GM19455 (cell line): ENCODE measurements around the gene MICU1.
"Not testable (repeated sequence)": the region's sequence is repeated elsewhere in the genome, so short reads cannot be mapped to it uniquely, and the experiment has no call there.

Experiments used
- ATAC-seq: cut with Tn5 transposase; IDR thresholded peaks from one replicate; pipeline ENCODE4 v1.9.1; 2021; ENCODE audit not compliant: unreplicated experiment

MICU1 gene

DNA sequence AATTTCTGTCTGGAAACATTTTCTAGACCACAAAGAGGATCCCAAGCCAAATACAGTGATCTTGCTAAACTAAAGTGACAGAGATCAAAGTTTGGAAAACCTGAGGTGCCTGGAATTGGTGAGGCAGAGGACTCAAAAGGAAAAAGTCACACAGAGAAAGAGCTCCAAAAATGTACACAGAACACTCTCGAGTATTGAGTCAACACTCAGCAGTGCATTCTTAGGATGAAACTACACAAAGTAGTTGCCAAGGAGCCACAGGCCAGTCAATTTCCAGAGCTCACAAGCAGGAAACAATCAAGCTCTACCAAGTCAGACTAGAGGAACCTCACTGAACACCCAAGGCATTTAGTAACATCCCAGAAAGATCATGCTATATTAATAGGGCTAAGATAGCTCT lies 61.3 kb downstream of the MICU1 start:
- ATAC-seq: no peak

DNA sequence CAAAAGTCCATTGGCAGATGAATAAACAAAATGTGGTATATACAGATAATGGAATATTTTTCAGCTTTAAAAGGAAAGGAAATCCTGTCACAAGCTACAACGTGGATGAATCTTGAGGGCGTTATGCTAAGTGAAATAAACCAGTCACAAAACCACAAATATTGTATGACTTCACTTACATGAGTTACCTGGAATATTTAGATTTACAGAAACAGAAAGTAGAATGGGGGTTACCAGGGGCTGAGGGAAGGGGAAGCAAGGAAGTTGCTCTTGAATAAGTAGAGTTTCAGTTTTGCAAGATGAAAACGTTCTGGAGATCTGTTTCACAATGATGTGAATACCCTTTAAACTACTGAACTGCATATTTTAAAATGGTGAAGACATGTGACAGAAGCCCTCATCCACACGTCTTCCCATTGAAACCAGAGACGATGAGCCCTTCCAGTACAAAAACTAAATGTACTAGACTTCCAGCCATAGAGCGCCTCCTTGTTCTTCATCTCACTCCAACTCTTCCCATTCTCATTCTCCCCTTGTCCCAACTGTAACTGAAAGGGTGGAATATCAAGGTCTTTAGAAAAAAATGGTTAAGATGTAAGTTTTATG lies 62.4 kb downstream of the MICU1 start:
- no peak for ATAC-seq

DNA sequence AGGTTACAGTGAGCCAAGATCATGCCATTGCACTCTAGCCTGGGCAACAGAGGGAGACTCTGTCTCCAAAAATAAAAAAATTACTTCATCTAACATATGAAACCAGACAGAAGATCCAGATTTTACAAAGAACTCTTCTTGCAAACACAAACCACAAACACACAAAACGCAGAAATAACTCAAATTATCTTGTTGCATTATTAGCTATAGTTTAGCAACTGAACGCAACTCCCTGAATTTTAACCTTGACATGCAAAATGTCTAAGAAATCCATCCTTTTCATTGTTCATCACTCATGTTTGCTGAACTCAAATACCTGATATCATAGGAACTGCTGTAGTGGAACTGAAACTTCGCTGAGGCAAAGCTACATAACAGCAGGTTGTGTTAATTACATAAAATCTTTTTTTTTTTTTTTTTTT lies 64.1 kb downstream of the MICU1 start:
- no peak for ATAC-seq

DNA sequence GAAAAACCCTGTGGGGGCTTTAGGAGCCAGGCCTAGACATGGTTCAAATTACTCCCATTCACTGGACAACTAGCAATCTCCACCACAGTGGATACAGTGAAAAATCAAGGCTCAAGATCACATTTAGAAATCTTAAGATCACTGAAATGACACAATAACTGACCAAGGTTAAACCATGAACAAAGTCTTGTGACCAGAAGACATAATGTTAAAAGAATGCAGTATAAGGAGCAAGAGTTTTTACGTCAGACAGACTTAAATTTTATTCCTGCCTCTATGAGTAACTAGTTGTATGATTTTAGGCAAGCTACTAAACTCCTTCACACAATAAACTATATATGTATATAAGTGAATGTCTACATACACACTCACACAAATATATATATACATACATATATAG lies 68.5 kb downstream of the MICU1 start:
- ATAC-seq: no peak

DNA sequence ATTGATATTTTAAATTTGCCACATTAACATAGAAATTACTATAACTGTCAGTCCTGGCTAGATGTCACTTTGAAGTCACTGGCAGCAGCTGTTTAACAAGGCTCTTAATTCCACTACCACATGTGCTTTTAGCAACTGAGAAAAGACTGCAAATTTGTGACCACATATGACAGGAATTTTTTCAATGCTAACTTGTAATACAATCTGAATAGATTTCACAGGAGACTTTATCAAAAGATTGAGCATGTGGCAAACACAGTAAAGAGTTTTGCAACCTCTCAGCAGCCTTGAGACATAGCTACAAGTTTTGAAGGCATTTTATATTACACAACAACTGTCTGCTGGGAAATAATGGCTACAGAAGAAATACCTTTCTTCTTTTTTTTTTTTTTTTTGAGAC lies 73.0 kb downstream of the MICU1 start:
- no peak for ATAC-seq

DNA sequence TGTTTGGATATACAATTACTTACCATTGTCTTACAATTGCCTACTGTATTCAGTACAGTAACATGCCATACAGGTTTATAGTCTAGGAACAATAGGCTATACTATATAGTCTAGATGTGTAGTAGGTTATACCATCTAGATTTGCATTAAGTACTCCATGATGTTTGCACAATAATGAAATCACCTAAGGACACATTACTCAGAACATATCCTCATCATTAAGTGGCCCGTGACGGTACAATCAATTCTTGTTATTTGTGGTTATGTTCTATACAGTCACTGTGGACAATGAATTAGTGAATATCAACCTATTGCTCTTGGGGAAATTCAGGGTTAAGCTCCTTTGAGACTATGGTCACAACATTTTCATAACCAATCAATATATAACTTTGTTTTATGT lies 75.6 kb downstream of the MICU1 start:
- no peak for ATAC-seq

DNA sequence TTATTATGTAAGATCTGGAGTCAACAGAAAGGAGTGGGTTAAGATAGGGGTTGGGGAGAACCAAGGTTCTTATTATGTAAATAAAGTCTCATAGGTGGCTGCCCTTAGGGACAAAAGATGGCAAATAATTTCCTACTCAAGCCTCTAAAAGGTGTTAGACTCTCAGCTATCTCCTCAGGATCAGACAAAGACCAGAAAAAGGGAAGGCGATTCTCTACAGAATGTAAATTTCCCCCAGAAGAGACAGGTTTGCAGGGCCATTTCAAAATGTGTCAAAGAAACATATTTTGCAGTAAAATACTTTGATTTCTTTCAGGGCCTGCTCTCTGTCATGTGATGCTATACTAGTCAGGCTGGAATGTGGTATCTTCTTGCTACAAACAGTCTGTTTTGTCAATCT lies 80.3 kb downstream of the MICU1 start:
- ATAC-seq: no peak

DNA sequence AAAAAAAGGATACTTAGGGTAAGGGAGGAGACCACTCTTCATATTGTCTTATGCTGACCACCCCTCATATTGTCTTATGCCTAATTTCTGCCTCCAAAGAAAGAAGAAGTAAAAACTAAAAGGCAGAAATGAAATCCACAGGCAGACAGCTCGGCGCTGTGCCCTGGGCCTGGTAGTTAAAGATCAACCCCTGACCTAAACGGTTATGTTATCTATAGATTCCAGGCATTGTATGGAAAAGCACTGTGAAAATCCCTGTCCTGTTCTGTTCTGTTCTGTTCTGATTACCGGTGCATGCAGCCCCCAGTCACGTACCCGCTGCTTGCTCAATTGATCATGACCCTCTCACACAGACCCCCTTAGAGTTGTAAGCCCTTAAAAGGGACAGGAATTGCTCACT lies 82.0 kb downstream of the MICU1 start:
- not testable (repeated sequence) for ATAC-seq

DNA sequence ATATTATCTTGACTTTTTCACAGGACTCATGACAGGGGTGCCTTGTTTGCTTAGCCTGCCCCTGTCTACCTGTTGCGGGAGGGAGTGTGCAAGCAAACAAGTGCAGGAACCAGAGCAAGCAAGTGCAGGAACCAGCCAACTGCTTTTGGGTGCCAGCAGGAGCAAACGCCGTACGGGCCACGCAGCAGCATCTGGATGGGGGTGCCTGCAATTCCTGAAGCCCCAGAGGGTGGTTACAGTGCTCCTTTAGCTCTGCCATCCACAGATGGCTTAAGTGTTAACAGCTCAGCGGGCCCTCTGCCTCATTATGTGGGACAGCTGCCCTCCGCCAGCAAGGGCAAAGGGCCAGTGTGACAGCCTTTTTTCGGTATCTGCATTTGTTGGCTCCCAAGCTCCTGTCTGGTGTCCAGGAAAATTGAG lies 83.5 kb downstream of the MICU1 start:
- ATAC-seq: no peak

DNA sequence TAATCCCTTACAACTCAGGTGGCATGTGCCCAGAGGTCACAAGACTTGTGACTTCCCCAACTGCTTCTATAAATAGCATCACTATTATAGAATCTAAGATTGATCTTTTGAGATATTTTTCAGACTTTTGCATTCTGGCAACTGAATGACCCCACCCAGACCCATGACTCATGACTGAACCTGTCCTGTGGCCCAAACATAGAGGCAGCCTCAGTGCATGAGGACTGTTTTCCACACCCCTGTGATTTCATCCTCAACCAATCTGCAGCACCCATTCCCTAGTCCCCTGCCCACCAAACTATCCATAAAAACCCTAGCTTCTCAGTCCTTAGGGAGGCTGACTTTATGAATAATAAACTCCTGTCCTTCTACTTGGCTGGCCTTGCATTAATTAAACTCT lies 84.5 kb downstream of the MICU1 start:
- ATAC-seq: no peak

DNA sequence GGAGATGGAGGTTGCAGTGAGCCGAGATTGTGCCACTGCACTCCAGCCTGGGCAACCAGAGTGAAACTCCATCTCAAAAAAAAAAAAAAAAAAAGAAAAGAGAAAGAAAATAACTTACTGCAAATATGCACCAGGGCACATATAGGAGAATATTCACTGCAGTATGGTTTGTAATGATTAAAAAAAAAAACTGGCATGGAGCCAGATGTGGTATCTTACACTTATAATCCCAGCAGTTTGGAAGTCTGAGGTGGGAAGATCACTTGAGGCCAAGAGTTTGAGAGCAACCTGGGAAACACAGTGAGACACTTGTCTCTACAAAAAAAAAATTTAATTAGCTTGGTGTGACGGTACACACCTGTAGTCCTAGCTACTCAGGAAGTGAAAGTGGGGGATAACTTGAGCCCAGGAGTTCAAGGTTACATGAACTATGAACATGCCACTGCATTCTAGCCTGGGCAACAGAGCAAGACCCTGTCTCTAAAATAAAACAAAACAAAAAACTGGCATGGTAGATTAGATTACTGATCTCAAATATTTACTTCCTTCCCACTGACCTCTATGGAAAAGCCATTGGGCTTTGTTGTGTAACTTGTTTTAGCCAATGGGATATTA lies 85.6 kb downstream of the MICU1 start:
- ATAC-seq: no peak

DNA sequence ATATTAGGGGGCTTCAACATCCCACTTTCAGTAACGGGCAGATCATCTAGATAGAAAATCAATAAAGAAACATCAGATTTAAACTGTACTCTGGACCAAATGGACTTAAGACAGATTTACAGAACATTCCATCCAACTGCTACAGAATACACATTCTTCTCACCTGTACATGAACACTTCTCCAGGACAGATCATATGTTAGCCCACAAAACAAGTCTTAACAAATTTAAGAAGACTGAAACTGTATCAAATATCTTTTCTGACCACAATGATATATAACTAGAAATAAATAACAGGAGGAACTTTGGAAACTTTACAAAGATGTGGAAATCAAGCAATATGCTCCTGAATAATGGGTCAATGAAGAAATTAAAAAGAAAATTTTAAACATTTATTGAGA lies 86.7 kb downstream of the MICU1 start:
- no peak for ATAC-seq

DNA sequence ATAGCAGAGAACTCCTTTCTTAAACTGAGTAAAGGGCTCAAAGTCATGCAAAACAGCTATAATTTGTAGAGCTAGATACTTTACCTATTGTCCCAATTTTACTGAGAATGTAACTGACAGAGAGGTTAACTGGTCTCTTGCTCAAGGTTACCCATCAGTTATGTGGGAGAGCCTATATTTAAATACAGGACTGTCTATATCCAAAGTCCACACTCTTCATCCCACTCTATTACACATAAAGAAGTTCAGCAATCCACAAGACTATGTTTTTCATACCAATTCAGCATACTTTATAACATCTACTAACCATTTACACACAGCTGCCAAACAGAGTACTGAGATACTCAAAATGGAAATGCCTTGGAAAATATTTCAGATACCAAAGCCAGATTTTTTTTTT lies 100.2 kb downstream of the MICU1 start:
- ATAC-seq: no peak

DNA sequence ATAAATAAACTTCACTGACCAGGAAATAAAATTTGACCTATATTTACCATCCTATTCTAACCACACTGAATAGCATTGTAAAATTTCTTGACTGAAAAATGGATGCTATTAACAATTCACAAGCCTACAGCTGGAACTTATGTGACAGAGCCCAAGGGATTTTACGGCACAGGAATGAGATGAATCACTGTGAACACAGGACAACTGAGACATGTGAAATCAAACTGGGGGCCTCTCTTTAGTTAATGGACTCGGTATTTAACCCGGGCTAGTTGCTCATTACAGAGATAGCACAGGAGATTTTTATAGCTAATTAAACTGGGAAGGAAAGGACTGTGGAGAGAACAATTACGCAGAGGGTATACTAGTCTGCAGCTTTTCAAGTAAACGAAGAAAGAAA lies 100.6 kb downstream of the MICU1 start:
- ATAC-seq: no peak

DNA sequence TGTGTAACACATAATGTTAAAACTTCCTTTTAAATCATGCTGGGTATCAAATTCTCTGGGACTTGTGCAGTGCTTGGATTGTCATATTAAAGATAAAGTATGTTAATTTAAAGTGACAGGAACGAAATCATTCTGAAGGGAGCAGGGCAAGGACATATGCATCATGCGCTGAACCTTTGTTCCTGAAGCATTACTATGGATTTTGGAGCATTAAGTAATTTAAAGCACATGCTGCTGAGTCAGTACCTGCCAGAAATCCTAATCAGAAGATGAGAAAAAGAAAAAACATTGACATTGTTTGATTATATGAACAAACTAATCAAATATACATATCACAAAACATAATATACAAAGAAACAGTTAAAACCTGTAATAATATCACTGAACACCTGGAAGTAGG lies 101.4 kb downstream of the MICU1 start:
- ATAC-seq: no peak

DNA sequence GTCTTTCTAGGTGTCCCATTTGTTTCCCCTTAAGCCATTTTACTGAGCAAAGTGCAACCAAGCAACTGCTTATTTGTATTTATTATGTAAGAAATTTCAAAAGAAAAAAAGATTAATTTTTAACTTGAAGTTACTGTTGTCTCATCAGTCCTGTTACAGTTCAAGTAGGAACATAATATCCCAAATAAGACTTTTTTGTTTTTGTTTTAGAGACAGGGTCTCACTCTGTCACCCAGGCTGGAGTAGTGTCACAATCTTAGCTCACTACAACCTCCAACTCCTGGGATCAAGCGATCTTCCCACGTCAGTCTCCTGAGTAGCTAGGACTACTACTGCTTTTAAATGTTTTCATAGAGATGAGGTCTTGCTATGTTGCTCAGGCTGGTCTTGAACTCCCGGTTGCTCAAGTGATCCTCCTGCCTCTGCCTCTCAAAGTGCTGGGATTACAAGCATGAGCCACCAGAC lies 101.9 kb downstream of the MICU1 start:
- ATAC-seq: no peak

DNA sequence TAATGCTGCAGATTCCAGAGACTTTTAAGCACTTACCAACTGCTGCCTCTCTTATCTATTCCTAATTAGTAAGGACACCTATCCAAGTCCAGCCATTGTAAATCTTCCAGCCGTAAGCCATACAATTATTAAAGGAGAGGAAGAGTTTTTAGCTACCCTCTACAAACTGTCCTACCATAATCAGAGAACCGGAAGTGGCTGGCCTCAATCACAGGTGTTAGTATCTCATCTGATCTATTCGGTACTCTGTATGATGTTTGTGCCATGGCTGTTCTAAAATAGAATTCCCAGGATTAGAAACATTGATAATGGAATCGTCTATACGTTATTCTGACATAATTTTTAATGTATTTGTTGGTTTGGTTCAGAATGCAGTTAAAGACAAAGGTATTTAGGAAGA lies 102.8 kb downstream of the MICU1 start:
- no peak for ATAC-seq

DNA sequence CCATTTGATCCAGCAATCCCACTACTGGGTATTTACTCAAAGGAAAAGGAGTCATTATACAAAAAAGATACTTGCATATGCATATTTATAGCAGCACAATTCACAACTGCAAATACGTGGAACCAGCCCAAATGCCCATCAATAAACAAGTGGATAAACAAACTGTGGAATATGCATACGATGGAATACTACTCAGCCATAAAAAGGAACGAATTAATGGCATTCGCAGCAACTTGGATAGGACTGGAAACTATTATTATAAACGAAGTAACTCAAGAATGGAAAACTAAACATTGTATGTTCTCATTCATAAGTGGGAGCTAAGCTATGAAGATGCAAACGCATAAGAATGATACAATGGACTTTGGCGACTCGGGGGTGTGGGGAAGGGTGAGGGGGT lies 108.6 kb downstream of the MICU1 start:
- no peak for ATAC-seq

DNA sequence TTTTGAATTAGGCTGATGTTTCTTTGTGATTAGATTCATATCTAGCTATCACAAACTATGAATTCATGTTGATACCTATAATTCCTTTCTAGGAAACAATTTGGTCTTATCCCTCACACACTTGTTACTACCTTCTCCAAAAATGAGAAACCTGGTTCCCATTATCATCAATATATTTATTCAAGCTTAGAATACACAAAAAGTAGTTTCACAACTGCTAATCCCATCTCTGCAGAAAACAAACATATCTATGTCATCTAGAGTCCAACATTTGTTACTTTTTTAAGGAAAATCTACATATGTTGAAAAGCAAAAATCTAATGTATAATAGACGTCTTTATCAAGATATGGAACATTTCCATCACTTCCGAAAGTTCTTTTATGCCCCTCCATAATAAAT lies 110.4 kb downstream of the MICU1 start:
- ATAC-seq: no peak

DNA sequence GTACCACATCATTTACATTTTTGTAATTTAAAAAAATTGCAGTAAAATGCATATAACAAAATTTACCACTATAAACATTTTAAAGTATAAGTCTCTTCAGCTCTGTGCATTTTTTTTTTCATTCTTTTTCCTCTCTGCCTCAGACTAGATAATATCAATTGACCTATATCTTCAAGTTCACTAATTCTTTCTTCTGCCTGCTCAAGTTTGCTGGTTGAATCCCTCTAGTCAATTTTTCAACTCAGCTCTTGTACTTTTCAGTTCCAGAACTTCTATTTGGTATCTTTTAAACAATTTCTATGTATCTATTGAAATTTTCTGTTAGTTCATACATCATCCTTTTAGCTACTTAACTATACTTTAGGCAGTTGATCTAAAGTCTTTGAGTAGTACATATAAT lies 112.0 kb downstream of the MICU1 start:
- ATAC-seq: no peak

DNA sequence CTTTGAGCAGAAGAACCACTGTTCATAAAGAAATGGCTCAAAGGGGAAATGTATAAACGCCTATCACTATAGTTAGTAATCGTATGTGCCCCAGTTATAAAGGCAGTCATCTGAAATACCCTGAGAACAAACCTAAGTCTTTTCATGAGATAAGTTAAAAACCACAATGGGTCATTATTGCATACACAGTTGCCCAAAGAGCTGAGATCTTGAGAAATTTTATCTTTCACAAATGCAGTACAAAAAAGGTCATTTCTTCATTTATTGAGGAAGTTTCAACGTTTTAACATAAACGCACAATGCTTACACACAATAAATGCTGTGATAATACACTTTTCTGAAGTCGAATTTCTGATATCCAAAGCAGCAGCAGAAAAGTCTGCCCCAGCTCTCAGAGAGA lies 114.4 kb downstream of the MICU1 start:
- no peak for ATAC-seq

DNA sequence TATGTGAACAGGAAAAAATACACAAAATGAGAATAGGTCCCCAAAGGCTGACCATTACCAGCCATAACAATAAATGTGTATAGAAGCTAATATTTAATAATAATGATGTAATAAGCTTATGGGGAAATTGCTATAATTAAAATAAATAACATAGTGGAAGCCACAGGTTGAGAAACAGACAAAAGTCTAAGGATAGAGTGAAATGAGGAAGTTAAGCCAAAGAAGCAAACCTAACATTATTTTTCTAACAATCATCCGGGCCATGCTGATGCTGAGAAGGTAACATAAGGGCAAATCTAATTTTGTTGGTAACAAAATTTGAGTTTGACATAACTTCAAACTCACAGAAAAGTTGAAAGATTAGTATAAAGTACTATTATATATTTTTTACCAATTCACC lies 115.9 kb downstream of the MICU1 start:
- no peak for ATAC-seq

DNA sequence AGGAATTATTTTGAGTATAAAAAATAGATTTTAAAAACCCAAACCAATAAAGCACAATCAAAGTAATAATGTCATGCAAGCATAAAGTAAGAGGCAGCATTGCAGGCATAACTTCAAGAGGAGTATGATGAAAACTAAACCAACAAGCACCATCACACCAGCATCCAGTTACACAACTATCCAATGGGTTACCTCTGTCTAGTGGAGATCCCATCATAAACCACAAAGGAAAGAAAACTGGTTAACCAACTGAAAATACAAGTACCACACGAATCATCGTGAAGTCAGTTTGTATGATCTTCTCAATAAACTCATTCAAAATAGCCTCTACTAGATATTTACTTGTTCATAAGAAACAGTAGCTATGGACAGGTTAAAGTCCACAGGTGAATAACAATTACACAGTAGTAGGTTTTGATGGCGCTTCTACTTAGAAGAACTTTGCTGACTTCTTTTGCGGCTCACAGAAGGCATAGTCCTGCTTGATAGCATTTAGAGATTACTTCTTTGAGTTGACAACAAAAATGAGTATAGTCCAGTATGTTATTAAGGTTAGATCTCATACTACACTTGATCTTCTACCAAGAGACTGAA lies 116.6 kb downstream of the MICU1 start:
- no peak for ATAC-seq
